AG09309 (cell line): ENCODE measurements around the gene RNF217.
A peak's percentile ranks its signal among the peaks of the same experiment; 100 is the strongest.
"Not testable (repeated sequence)": the region's sequence is repeated elsewhere in the genome, so short reads cannot be mapped to it uniquely, and the experiment has no call there.

ENCODE experiments used
- DNase-seq: peaks from one replicate; pipeline ENCODE4 v3.0.0-alpha.2; 2010; ENCODE audit warnings: low read depth
- H3K4me3 ChIP-seq: 2 replicates; pipeline ENCODE4 v1.5.1; 2011; ENCODE audit warnings: mild to moderate bottlenecking, low read depth, low read length, moderate library complexity; ENCODE audit not compliant: control insufficient read depth
- CTCF ChIP-seq: IDR thresholded peaks from 2 replicates; pipeline ENCODE4 v1.5.1; 2011; ENCODE audit warnings: mild to moderate bottlenecking, low read depth, low read length, inconsistent platforms; ENCODE audit not compliant: insufficient read depth, control insufficient read depth; ENCODE audit errors: missing control alignments

The RNF217 gene, protein sequence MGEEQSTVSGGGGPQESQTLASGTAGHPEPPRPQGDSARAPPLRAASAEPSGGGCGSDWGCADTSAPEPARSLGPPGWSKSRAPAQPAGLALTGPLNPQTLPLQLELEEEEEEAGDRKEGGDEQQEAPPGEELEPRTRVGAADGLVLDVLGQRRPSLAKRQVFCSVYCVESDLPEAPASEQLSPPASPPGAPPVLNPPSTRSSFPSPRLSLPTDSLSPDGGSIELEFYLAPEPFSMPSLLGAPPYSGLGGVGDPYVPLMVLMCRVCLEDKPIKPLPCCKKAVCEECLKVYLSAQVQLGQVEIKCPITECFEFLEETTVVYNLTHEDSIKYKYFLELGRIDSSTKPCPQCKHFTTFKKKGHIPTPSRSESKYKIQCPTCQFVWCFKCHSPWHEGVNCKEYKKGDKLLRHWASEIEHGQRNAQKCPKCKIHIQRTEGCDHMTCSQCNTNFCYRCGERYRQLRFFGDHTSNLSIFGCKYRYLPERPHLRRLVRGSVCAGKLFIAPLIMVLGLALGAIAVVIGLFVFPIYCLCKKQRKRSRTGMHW

DNA sequence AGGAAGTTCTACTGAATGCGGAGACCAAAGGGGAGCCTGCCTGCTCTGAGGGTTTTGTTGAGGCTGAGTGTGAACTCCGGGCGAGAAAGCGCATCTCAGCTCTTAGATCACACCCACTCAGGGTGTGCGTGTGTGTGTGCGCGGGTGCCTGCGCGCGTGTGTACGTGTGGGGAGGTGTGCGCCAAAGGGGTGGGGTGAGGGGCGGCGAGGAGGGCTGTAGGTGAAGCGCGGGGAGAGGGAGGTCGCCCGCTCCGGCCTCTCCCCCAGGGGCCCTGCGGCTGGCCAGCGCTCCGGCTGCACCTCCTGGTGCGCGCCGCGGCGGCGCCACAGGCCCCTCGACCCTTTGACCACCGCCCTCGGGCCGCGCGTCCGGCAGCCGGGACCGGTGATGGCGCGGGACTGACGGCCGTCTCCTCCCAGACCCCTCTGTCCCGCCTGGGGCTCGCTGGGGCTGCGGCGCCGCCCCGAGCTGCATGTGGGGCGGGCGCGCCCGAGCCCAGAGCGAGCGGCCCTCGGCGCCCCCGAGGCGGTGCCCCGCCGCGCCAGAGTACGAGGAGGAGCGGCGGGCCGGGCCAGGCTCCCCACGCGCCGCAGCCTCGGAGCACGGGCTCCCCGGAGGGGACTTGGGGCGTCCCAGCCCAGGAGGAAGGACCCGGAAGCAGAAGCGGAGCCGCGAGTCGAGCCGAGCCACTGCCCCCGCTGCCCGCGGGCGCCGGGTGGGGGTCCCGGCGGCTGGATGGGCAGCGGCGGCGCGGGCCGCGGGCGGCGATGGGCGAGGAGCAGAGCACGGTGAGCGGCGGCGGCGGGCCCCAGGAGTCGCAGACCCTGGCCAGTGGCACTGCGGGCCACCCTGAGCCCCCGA is at the start of gene RNF217:
Gene RNF217, plus strand, starts transcription at position 661 of the 862 bp plus-strand sequence. Its CDS starts 108 bp downstream, at position 769.
- TF ChIP-seq CTCF = no peak
- no peak for DNase-seq
- H3K4me3 ChIP-seq = peak within 1 kb of the TSS; percentile 81

- TF ChIP-seq CTCF = no peak
- DNase-seq = no peak
- H3K4me3 ChIP-seq = no peak overlapping the region
These were observed 49.2 kb upstream of the RNF217 start for GRCh38 chr6:124913056-124913455.

DNA sequence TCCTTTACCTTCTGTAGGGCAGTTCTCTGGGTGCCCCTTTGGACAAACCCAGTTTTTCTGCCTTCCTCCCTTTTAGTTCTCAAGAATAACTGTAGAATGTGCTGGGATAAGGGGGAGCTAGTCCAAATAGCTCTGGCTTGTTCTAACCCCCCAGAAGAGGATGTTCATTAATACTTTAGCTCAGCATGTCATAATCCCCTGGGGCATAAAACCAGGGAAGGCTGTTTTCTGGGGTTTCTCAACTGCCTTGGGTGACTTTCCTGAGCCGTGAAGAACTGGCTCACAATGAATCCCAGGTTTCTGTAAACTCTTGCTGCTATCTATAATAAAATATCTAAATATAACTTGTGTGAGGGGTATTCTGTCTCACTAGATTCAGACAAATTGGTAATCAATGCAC is 44.5 kb upstream of the RNF217 start:
- no peak for TF ChIP-seq CTCF
- H3K4me3 ChIP-seq = no peak overlapping the region
- no peak for DNase-seq

- DNase-seq, H3K4me3 ChIP-seq: not testable (repeated sequence)
These were observed 42.5 kb upstream of the RNF217 start for GRCh38 chr6:124919703-124920102.

DNA sequence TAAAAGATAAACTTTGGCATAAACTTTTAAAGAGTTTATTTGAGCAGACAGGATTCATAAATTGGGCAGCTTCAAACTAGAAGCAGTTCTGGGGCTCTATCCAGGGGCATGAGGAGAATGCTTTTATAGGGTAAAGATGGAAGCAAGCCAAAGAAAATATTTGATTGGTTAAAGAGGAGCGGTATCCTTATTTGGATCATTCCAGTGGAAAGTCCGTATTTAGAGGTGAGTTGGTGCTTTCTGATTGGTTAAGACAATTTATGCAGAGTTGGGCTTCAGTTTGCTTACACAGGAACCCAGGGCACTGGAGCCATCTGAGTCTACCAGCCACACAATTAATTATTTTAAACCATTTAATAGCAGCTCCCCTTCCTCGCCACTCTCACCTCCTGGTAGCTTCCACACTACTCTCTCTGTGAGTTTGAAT is 37.9 kb upstream of the RNF217 start:
- H3K4me3 ChIP-seq = no peak overlapping the region
- no peak for TF ChIP-seq CTCF
- DNase-seq = peak; percentile 39

GRCh38 chr6:124926435-124926834 is 35.8 kb upstream of the RNF217 start:
- DNase-seq = no peak
- no peak overlapping the region for H3K4me3 ChIP-seq
- no peak for TF ChIP-seq CTCF

DNA sequence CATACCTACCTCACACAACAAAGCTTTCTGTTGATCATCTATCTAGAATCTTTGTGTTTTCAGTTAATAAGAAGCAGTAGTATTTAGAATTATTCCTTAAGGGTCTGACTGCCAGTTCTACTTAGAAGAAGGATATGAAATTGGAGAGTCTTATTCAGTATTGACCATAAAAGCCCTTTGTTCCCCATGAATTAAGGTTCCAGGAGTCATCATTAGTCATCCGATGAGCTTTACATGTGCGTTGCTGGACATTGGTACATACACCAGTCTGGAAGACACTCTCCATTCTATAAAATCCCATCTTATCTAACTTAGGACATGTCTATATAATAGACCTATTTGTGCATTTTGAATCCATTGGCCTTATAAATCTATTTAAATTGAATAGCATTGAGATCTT is 34.4 kb upstream of the RNF217 start:
- no peak overlapping the region for H3K4me3 ChIP-seq
- DNase-seq = no peak
- TF ChIP-seq CTCF = no peak
